Measurements from ENCODE around the gene EBF4. TPM values are rescaled to one million over a fixed set of nuclear protein-coding genes. Genes with fewer than 3 reads are reported as not detected.

The EBF4 gene
- total RNA-seq, 4 donors from 2014 or later = 7.1 to 69.5 (median 21.7) TPM

DNA sequence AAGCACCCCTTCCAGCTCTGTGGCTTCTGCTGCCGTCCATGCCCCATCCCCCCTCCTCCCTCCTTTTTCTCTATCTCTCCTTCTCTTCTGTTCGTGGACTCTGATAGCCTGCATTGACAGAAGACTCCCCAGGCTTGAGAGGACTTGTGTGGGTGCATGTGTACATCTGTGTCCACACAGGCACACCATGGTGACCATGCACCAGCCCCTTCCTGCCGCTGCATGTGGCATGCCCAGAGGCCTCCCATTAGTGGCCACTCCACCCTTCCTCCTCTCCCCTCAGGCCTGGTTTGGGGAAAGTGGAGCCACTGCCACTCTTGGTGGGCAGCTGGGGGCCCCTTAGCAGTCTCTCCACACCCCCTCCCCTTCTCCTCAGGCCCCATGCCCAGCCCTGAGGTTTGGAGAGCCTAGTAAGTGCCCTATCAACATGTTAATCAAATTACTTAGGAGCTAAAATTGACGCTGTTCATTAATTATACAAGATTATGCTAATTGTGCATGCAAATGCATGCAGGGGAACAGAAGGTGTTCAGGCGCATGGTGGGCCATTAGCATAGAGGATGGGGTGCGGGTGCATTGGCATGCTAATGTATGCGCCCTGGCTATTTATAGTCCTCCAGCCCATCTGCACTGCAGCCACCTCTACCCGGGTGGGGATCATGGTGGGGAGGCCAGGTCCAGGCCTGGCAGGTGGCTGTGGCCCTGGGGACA is 45.9 kb downstream of the EBF4 start:
- Histone ChIP-seq H3K4me3 (no peak overlapping the region), H3K36me3 (no peaks in the 10 kb centered on the region), H3K4me1 (no peaks in the 10 kb centered on the region), H3K9me3 (no peaks in the 10 kb centered on the region), H3K27ac (no peak overlapping the region), H3K27me3 (no peaks in the 10 kb centered on the region)
- intact Hi-C loops (cut with DNase I; ENCODE audit: low total_unique reads) = no loop called here
- TF ChIP-seq POLR2A (IDR thresholded peaks at IDR 0.05) = no peak
- TF ChIP-seq, protein P1, sequence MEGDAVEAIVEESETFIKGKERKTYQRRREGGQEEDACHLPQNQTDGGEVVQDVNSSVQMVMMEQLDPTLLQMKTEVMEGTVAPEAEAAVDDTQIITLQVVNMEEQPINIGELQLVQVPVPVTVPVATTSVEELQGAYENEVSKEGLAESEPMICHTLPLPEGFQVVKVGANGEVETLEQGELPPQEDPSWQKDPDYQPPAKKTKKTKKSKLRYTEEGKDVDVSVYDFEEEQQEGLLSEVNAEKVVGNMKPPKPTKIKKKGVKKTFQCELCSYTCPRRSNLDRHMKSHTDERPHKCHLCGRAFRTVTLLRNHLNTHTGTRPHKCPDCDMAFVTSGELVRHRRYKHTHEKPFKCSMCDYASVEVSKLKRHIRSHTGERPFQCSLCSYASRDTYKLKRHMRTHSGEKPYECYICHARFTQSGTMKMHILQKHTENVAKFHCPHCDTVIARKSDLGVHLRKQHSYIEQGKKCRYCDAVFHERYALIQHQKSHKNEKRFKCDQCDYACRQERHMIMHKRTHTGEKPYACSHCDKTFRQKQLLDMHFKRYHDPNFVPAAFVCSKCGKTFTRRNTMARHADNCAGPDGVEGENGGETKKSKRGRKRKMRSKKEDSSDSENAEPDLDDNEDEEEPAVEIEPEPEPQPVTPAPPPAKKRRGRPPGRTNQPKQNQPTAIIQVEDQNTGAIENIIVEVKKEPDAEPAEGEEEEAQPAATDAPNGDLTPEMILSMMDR (IDR thresholded peaks at IDR 0.05) = no peak
- no peak for DNase-seq

DNA sequence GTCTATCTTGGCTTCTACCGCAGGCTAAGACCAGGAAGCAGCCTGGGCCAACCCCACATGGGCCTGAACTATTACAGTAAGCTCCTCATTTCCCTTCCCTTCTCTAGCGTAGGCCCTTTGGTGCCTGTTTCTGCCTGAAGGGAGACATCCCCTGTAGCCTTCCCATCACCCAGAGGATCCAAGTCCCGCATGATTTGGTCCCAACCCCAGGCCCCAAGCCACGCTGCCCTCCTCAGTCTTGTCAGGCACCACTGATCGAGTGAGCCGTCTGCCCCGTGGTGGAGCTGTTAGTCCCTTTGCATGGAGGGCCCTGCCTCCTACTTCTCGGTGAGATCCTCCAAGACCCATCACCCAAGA is 46.4 kb downstream of the EBF4 start:
- Histone ChIP-seq H3K27ac (no peak overlapping the region), H3K4me1 (no peaks in the 10 kb centered on the region), H3K4me3 (no peak overlapping the region), H3K9me3 (no peaks in the 10 kb centered on the region), H3K27me3 (no peaks in the 10 kb centered on the region), H3K36me3 (no peaks in the 10 kb centered on the region)
- TF ChIP-seq, protein P1 (IDR thresholded peaks at IDR 0.05) = no peak
- TF ChIP-seq POLR2A (IDR thresholded peaks at IDR 0.05) = no peak
- no peak for DNase-seq
- intact Hi-C loops (cut with DNase I; ENCODE audit: low total_unique reads) = no loop called here

DNA sequence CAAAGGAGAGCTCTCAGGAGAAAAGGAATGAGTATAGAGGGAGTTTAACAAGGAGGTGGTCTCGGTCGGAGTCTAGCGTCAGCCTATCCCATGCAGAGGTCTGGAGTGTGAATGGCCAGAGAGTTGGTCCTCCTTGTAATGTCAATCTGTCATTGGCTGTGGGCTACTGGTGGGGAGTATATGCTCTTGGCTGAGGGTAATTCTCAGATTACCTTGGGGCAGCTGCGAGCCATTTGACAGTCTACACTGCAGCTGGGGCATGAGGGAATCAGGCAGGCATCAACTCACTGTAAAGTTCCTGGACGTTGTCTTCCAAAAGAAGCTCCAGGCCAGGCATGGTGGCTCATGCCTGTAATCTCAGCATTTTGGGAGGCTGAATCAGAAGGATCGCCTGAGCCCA is 48.1 kb downstream of the EBF4 start:
- no peak overlapping the region for H3K4me3 ChIP-seq
- H3K27me3 ChIP-seq = no peaks in the 10 kb centered on the region
- TF ChIP-seq, protein P1 (IDR thresholded peaks at IDR 0.05) = no peak
- no peak for TF ChIP-seq POLR2A (IDR thresholded peaks at IDR 0.05)
- H3K4me1 ChIP-seq = no peaks in the 10 kb centered on the region
- H3K9me3 ChIP-seq = no peaks in the 10 kb centered on the region
- no peaks in the 10 kb centered on the region for H3K36me3 ChIP-seq
- DNase-seq = no peak
- intact Hi-C loops (cut with DNase I; ENCODE audit: low total_unique reads) = no loop called here
- no peak overlapping the region for H3K27ac ChIP-seq

DNA sequence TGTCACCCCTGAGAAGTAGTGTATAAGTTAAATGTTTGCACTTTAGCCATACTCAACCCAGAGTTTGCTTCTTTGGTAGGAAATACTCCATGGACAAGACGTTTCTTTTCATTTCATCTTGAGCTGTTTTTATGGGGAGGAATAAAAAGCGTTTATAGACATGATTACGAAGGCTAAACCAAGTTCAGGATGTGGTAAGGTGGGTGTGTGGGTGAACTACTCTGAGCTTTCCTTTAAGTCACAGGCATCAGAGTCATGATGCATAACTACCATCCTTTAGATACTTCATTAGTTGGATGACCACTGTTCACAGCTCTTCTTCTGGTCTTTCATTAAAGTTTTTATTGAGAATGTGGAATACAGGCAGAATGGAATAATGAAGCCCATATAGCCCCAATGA is 48.9 kb downstream of the EBF4 start:
- H3K4me1 ChIP-seq = no peaks in the 10 kb centered on the region
- no peaks in the 10 kb centered on the region for H3K9me3 ChIP-seq
- H3K27ac ChIP-seq = no peak overlapping the region
- H3K27me3 ChIP-seq = no peaks in the 10 kb centered on the region
- no peak for DNase-seq
- no peaks in the 10 kb centered on the region for H3K36me3 ChIP-seq
- intact Hi-C loops (cut with DNase I; ENCODE audit: low total_unique reads) = no loop called here
- TF ChIP-seq, protein P1 (IDR thresholded peaks at IDR 0.05) = no peak
- no peak for TF ChIP-seq POLR2A (IDR thresholded peaks at IDR 0.05)
- H3K4me3 ChIP-seq = no peak overlapping the region

DNA sequence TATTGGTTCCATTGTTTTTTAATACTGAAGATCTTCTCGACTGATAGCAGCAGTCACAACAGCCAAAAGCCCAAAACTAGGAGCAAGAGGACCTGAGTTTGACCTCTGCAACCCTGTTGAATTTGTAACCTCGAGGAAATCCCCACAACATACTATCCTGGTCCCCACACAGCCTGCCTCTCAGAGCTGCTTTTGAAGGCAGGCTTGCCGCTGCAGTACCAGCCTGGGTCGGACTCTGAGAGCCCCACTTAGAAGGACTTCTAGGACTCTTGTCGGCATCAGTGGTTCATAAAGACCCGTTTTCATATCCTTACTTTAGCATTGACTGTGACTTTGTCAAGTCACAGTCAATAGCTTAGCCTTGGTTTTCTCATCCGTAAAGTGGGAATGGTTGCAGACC is 49.3 kb downstream of the EBF4 start:
- Histone ChIP-seq H3K36me3 (no peaks in the 10 kb centered on the region), H3K27ac (no peak overlapping the region), H3K27me3 (no peaks in the 10 kb centered on the region), H3K9me3 (no peaks in the 10 kb centered on the region), H3K4me3 (no peak overlapping the region), H3K4me1 (no peaks in the 10 kb centered on the region)
- TF ChIP-seq, protein P1 (IDR thresholded peaks at IDR 0.05) = no peak
- no peak for TF ChIP-seq POLR2A (IDR thresholded peaks at IDR 0.05)
- DNase-seq = no peak
- intact Hi-C loops (cut with DNase I; ENCODE audit: low total_unique reads) = no loop called here

Measured in uterus (tissue), 4 donors.